Measurements from ENCODE around the gene OLFML2A. TPM values are rescaled to one million over a fixed set of nuclear protein-coding genes. Genes with fewer than 3 reads are reported as not detected.

The OLFML2A gene
- total RNA-seq, 1 donor = 29.7 TPM

DNA sequence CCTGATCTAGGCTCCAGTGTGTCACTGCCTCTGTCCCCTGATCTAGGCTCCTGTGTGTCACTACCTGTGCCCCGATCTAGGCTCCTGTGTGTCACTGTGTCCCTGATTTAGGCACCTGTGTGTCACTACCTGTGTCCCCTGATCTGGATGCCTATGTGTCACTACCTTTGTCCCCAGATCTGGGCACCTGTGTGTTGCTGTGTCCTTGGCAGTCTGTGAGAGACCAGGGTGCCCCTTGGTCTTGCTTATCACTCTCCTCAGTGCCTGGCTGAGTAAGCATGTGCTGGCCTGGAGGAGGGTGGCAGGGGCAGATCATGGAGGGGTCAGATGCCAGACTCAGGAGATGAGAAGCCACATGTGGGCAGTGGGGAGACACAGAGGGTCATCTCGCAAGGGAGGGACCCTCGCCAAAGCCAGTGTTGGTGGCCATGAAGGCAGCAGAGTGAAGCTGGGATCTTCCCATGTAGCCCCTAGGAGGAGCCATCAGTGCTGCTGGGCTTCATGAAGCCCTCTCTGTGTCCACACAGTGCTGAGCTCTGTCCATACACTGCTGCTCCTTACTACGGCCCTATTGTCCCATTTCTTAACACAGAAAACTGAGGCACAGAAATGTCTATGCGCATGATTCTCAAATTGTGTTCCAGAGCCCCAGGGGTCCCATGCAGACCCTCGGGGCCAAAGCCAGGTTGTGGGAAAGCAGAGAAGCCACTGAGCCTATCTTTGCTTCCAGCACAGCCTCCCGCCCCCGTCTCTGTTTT is 15.5 kb downstream of the OLFML2A start:
- Histone ChIP-seq H3K36me3 (ENCODE audit: insufficient read depth, low read length) (no peaks in the 10 kb centered on the region), H3K79me2 (ENCODE audit: insufficient read depth, low read length) (no peaks in the 10 kb centered on the region), H3K27ac (ENCODE audit: low read depth, low read length) (no peak overlapping the region), H2AFZ (ENCODE audit: low read length) (no peak overlapping the region), H3K4me3 (ENCODE audit: insufficient read depth, low read length) (no peak overlapping the region), H3K4me2 (ENCODE audit: insufficient read depth, low read length) (no peak overlapping the region), H4K20me1 (ENCODE audit: insufficient read depth, low read length) (no peaks in the 10 kb centered on the region), H3K27me3 (ENCODE audit: insufficient read depth, low read length) (no peaks in the 10 kb centered on the region), H3K9me3 (ENCODE audit: low read depth, low read length) (no peaks in the 10 kb centered on the region), H3K4me1 (ENCODE audit: insufficient read depth, low read length) (no peaks in the 10 kb centered on the region)
- DNase-seq (ENCODE audit: insufficient read length, low spot score, missing footprints) = no peak
- TF ChIP-seq, protein P1, sequence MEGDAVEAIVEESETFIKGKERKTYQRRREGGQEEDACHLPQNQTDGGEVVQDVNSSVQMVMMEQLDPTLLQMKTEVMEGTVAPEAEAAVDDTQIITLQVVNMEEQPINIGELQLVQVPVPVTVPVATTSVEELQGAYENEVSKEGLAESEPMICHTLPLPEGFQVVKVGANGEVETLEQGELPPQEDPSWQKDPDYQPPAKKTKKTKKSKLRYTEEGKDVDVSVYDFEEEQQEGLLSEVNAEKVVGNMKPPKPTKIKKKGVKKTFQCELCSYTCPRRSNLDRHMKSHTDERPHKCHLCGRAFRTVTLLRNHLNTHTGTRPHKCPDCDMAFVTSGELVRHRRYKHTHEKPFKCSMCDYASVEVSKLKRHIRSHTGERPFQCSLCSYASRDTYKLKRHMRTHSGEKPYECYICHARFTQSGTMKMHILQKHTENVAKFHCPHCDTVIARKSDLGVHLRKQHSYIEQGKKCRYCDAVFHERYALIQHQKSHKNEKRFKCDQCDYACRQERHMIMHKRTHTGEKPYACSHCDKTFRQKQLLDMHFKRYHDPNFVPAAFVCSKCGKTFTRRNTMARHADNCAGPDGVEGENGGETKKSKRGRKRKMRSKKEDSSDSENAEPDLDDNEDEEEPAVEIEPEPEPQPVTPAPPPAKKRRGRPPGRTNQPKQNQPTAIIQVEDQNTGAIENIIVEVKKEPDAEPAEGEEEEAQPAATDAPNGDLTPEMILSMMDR (IDR thresholded peaks at IDR 0.05; ENCODE audit: extremely low read depth, low read depth, low read length) = no peak

- H4K20me1 ChIP-seq (ENCODE audit: insufficient read depth, low read length) = no peaks in the 10 kb centered on the region
- H3K4me1 ChIP-seq (ENCODE audit: insufficient read depth, low read length) = no peaks in the 10 kb centered on the region
- no peaks in the 10 kb centered on the region for H3K79me2 ChIP-seq (ENCODE audit: insufficient read depth, low read length)
- no peak overlapping the region for H2AFZ ChIP-seq (ENCODE audit: low read length)
- no peaks in the 10 kb centered on the region for H3K27me3 ChIP-seq (ENCODE audit: insufficient read depth, low read length)
- no peak overlapping the region for H3K27ac ChIP-seq (ENCODE audit: low read depth, low read length)
- no peak overlapping the region for H3K4me3 ChIP-seq (ENCODE audit: insufficient read depth, low read length)
- H3K36me3 ChIP-seq (ENCODE audit: insufficient read depth, low read length) = no peaks in the 10 kb centered on the region
- TF ChIP-seq, protein P1 (IDR thresholded peaks at IDR 0.05; ENCODE audit: extremely low read depth, low read depth, low read length) = no peak
- no peak overlapping the region for H3K4me2 ChIP-seq (ENCODE audit: insufficient read depth, low read length)
- peak; percentile 65 for DNase-seq (ENCODE audit: insufficient read length, low spot score, missing footprints)
- H3K9me3 ChIP-seq (ENCODE audit: low read depth, low read length) = no peaks in the 10 kb centered on the region
Measured at GRCh38 chr9:124793015-124793541, 16.1 kb downstream of the OLFML2A start.

GRCh38 chr9:124794902-124795491 is 18.1 kb downstream of the OLFML2A start:
- Histone ChIP-seq H2AFZ (ENCODE audit: low read length) (no peak overlapping the region), H3K79me2 (ENCODE audit: insufficient read depth, low read length) (no peaks in the 10 kb centered on the region), H3K4me2 (ENCODE audit: insufficient read depth, low read length) (no peak overlapping the region), H3K36me3 (ENCODE audit: insufficient read depth, low read length) (no peaks in the 10 kb centered on the region), H3K27me3 (ENCODE audit: insufficient read depth, low read length) (no peaks in the 10 kb centered on the region), H3K4me1 (ENCODE audit: insufficient read depth, low read length) (no peaks in the 10 kb centered on the region), H3K4me3 (ENCODE audit: insufficient read depth, low read length) (no peak overlapping the region), H4K20me1 (ENCODE audit: insufficient read depth, low read length) (no peaks in the 10 kb centered on the region), H3K27ac (ENCODE audit: low read depth, low read length) (no peak overlapping the region), H3K9me3 (ENCODE audit: low read depth, low read length) (no peaks in the 10 kb centered on the region)
- TF ChIP-seq, protein P1 (IDR thresholded peaks at IDR 0.05; ENCODE audit: extremely low read depth, low read depth, low read length) = no peak
- DNase-seq (ENCODE audit: insufficient read length, low spot score, missing footprints) = no peak

DNA sequence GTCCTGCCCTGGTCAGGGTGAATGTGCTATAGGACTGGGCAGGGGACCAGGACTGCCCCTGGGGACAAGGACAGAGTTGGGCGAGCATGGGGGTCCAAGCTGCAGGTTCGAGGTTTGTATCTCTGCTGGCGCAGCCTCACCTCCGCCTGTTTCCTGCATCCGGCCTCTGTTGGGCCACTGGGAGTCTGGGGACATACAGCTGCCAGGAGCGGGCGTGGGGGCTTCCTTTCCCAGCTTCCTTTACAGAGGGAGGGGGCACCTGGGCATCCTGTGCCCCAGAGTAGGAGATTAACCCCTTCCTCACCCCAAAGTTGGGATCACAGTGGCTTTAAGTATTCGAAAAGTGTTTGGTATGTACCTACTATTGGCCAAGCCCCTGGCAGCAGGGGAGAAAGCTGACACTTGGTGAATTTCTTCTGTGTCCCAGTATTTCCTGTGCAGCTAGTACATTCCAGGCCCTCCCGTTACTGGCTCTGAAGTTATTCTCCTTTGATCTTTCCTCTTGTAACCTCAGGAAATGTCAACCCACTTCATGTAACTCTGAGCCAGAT is 19.0 kb downstream of the OLFML2A start:
- Histone ChIP-seq H2AFZ (ENCODE audit: low read length) (no peak overlapping the region), H3K36me3 (ENCODE audit: insufficient read depth, low read length) (no peaks in the 10 kb centered on the region), H3K79me2 (ENCODE audit: insufficient read depth, low read length) (no peaks in the 10 kb centered on the region), H3K9me3 (ENCODE audit: low read depth, low read length) (no peaks in the 10 kb centered on the region), H3K4me3 (ENCODE audit: insufficient read depth, low read length) (no peak overlapping the region), H3K27ac (ENCODE audit: low read depth, low read length) (no peak overlapping the region), H3K4me2 (ENCODE audit: insufficient read depth, low read length) (no peak overlapping the region), H4K20me1 (ENCODE audit: insufficient read depth, low read length) (no peaks in the 10 kb centered on the region), H3K4me1 (ENCODE audit: insufficient read depth, low read length) (no peaks in the 10 kb centered on the region), H3K27me3 (ENCODE audit: insufficient read depth, low read length) (no peaks in the 10 kb centered on the region)
- TF ChIP-seq, protein P1 (IDR thresholded peaks at IDR 0.05; ENCODE audit: extremely low read depth, low read depth, low read length) = no peak
- DNase-seq (ENCODE audit: insufficient read length, low spot score, missing footprints) = no peak
